K562 (cell line): ENCODE data around the gene SDHC. TPM values are rescaled to one million over a fixed set of nuclear protein-coding genes. Genes with fewer than 3 reads are reported as not detected.
A peak's percentile ranks its signal among the peaks of the same experiment; 100 is the strongest.

Experiments
- AFF1 ChIP-seq, 2 experiments: fragments of 450-650 bp; IDR thresholded peaks; 2 replicates each; pipeline ENCODE4 v1.6.1; 2018; ENCODE audit warnings: mild to moderate bottlenecking in 2 of 2, low read depth in 1 of 2; ENCODE audit not compliant: partially characterized antibody in 2 of 2
- CCNT2 ChIP-seq: IDR thresholded peaks from 2 replicates; pipeline ENCODE4 v1.6.1; 2011; ENCODE audit warnings: borderline replicate concordance, low read depth, mild to moderate bottlenecking, moderate library complexity, mixed read lengths, low read length; ENCODE audit not compliant: insufficient read length; ENCODE audit errors: extremely low read depth
- CEBPG ChIP-seq, 3 experiments: fragments of 200-800 bp in 1 of 3; sonication (Bioruptor generic) in 1 of 3; sonication (generic) in 1 of 3; formaldehyde crosslinking in 1 of 3; IDR thresholded peaks in 2 of 3; conservative IDR thresholded peaks in 1 of 3; 2 replicates each; pipeline versions ENCODE4 v1.6.1 to v1.8.0; 2016 to 2022; ENCODE audit warnings: missing compliant biosample characterization in 2 of 3, missing genetic modification characterization in 2 of 3, mild to moderate bottlenecking in 1 of 3, missing genetic modification reagents in 1 of 3
- CHD2 ChIP-seq: IDR thresholded peaks from 2 replicates; pipeline ENCODE4 v1.6.1; 2011; ENCODE audit warnings: low read depth, low read length
- CSDE1 ChIP-seq, 2 experiments: fragments of 450-650 bp; IDR thresholded peaks; 2 replicates each; pipeline ENCODE4 v1.6.1; 2016; ENCODE audit warnings: mild to moderate bottlenecking in 1 of 2
- ILF3 ChIP-seq: fragments of 450-650 bp; IDR thresholded peaks from 2 replicates; pipeline ENCODE4 v1.6.1; 2018; ENCODE audit warnings: antibody characterized with exemption, mild to moderate bottlenecking, moderate library complexity, borderline replicate concordance
- MAX ChIP-seq: sonication (generic); formaldehyde crosslinking; IDR thresholded peaks from 2 replicates; pipeline ENCODE4 v1.9.0; 2022; ENCODE audit warnings: mild to moderate bottlenecking, missing genetic modification reagents
- PPARD ChIP-seq: fragments of 250-450 bp; sonication (Bioruptor Pico); IDR thresholded peaks from 2 replicates; pipeline ENCODE4 v1.8.0; 2022; ENCODE audit warnings: inconsistent platforms, mild to moderate bottlenecking, moderate library complexity
- RCOR1 ChIP-seq, 2 experiments: IDR thresholded peaks; 2 replicates each; pipeline ENCODE4 v1.6.1; 2012; ENCODE audit warnings: low read depth in 2 of 2, low read length in 2 of 2, borderline replicate concordance in 1 of 2, improper control_type of control experiment in 1 of 2
- UBTF ChIP-seq, 2 experiments: IDR thresholded peaks; 2 replicates each; pipeline ENCODE4 v1.6.1; 2012; ENCODE audit warnings: improper control_type of control experiment in 2 of 2, low read depth in 2 of 2, low read length in 2 of 2, borderline replicate concordance in 1 of 2
- ZNF609 ChIP-seq: sonication (generic); formaldehyde crosslinking; IDR thresholded peaks from 2 replicates; pipeline ENCODE4 v1.8.1; 2023; ENCODE audit warnings: missing genetic modification reagents, mild to moderate bottlenecking, borderline replicate concordance
- polyA plus RNA-seq, 8 experiments: library from polyadenylated mRNA; depleted of rRNA in 4 of 8; stranded (reverse) in 5 of 8; unstranded in 3 of 8; fragments of >200 nt; fragmentation: Nextera tagmentation in 2 of 8; fragmentation: Illumina TruSeq in 1 of 8; extraction: Ambion mirVana in 2 of 8; extraction: Trizol in 1 of 8; gene quantifications; 2 replicates each; pipeline versions ENCODE4 v1.2.1 to v1.2.3, GENCODE V29; 2011 to 2014; ENCODE audit warnings: inconsistent platforms in 1 of 8, missing spikeins in 1 of 8
- total RNA-seq, 7 experiments: library from RNA; depleted of rRNA in 6 of 7; stranded (reverse); fragments of >200 nt in 6 of 7; fragmentation: Illumina TruSeq in 2 of 7; extraction: Trizol in 2 of 7; gene quantifications; 2 replicates each; pipeline versions ENCODE4 v1.2.1 to v1.2.3, GENCODE V29; 2011 to 2021; ENCODE audit warnings: low replicate concordance in 1 of 7

Gene SDHC
- total and polyA plus RNA-seq, 9 of the 15 experiments (the other 6 are each of a cell fraction or from before 2014, with no cell fraction given), result 7.7 to 309 (median 174) TPM

GRCh38 chr1:161307230-161307768 is 6.9 kb upstream of the SDHC start (continued):
- no peak for TF ChIP-seq AFF1 (IDR thresholded peaks at IDR 0.05; ENCODE audit: low read depth in 1 of 2, partially characterized antibody in 2 of 2)
- no peak for TF ChIP-seq CSDE1 (IDR thresholded peaks at IDR 0.05)
- no peak for TF ChIP-seq CCNT2
- TF ChIP-seq RCOR1 (IDR thresholded peaks at IDR 0.05; ENCODE audit: borderline replicate concordance in 1 of 2, low read depth in 2 of 2, low read length in 2 of 2), result no peak
- TF ChIP-seq ILF3, result no peak
- TF ChIP-seq MAX, result no peak
- TF ChIP-seq UBTF (IDR thresholded peaks at IDR 0.05; ENCODE audit: borderline replicate concordance in 1 of 2, low read depth in 2 of 2, low read length in 2 of 2), result no peak
- no peak for TF ChIP-seq CHD2
- TF ChIP-seq PPARD (CRISPR knock-in tag), result no peak
- 0 out of 2 replicates have a peak, but pooled peaks have one; percentile 11 for TF ChIP-seq CEBPG (CRISPR knock-in tag; IDR thresholded peaks at IDR 0.05)
- no peak for TF ChIP-seq CEBPG (tag; conservative IDR thresholded peaks at IDR 0.05 in 1 of 2, IDR thresholded peaks at IDR 0.05 in 1 of 2)
- no peak for TF ChIP-seq ZNF609 (CRISPR knock-in tag)
